ENCODE data around the gene LCE2A.

LCE2A gene

GRCh38 chr1:152743371-152744145 is 45.4 kb downstream of the LCE2A start:
- no peak for DNase-seq

- no peak for DNase-seq
These were observed 47.2 kb downstream of the LCE2A start for GRCh38 chr1:152745289-152745704.

GRCh38 chr1:152745765-152746444 is 47.8 kb downstream of the LCE2A start:
- DNase-seq = no peak

GRCh38 chr1:152747831-152748230 is 49.7 kb downstream of the LCE2A start:
- DNase-seq = no peak

Data from CD4-positive, alpha-beta T cell treated with Interleukin-1 beta for 1 hour (primary cell).